K562 treated with DMSO at 1 percent for 12 hours (cell line): ENCODE data around the gene P3H2. TPM values are rescaled to one million over a fixed set of nuclear protein-coding genes. Genes with fewer than 3 reads are reported as not detected.

Experiments used
- total RNA-seq: library from RNA; unstranded; fragments of 300-600 nt; gene quantifications from 2 replicates; pipeline ENCODE4 v1.2.3, GENCODE V29; 2022; ENCODE audit not compliant: insufficient read depth

P3H2 gene, protein sequence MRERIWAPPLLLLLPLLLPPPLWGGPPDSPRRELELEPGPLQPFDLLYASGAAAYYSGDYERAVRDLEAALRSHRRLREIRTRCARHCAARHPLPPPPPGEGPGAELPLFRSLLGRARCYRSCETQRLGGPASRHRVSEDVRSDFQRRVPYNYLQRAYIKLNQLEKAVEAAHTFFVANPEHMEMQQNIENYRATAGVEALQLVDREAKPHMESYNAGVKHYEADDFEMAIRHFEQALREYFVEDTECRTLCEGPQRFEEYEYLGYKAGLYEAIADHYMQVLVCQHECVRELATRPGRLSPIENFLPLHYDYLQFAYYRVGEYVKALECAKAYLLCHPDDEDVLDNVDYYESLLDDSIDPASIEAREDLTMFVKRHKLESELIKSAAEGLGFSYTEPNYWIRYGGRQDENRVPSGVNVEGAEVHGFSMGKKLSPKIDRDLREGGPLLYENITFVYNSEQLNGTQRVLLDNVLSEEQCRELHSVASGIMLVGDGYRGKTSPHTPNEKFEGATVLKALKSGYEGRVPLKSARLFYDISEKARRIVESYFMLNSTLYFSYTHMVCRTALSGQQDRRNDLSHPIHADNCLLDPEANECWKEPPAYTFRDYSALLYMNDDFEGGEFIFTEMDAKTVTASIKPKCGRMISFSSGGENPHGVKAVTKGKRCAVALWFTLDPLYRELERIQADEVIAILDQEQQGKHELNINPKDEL
- not detected in 2 replicates for total RNA-seq

DNA sequence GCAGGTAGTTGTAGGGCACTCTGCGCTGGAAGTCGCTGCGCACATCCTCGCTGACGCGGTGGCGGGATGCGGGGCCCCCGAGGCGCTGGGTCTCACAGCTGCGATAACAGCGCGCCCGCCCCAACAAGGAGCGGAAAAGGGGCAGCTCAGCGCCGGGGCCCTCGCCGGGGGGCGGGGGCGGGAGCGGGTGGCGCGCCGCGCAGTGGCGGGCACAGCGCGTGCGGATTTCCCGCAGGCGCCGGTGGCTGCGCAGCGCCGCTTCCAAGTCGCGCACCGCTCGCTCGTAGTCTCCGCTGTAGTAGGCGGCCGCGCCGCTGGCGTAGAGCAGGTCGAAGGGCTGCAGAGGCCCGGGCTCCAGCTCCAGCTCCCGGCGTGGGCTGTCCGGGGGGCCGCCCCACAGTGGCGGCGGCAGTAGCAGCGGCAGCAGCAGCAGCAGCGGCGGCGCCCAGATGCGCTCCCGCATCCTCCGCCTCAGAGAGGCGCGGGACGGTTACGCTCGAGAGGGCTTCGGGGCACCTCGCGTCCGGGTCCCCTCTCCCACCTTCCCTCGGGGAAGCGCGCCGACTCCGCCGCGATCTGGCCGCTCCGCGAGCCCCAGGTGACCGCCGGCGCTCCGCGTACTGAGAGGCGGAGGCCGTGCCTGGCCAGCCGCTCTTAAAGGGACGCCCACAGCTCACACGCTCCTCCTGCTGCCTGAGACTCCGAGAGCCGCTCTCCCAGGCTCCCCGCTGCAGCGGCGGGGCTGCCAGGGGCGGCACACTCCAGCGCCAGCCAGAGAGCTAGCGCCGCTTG, at the start of gene P3H2:
Gene P3H2, minus strand, starts transcription at position 629 of the 792 bp plus-strand sequence. Its CDS starts 166 bp downstream, at position 463.

Other genes starting within 250 kb of the P3H2 start
- gene CLDN1, start 201.5 kb upstream of the P3H2 start, total RNA-seq, result not detected in 2 replicates